ENCODE results near the gene NDNF.

NDNF gene

DNA sequence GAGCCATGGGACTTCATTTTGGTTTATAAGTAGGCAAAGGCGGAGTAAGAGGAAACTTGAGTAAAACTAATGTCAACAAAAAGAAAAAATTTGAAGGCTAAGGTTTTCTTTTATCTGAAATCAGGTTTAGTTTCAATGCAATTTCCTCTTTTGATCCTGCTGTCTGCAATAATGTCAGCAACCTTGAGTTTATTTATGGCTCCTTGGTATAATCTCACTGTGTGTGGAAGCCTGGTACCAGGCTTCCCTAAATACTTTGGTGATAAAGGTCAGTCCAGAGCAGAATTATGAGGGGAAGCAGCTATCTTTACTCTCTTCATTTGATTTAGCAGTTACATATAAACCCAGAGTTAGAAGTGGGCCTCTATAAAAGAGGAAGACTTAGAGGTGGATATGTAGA lies 57.8 kb downstream of the NDNF start:
- DNase-seq (ENCODE audit: low spot score): no peak

DNA sequence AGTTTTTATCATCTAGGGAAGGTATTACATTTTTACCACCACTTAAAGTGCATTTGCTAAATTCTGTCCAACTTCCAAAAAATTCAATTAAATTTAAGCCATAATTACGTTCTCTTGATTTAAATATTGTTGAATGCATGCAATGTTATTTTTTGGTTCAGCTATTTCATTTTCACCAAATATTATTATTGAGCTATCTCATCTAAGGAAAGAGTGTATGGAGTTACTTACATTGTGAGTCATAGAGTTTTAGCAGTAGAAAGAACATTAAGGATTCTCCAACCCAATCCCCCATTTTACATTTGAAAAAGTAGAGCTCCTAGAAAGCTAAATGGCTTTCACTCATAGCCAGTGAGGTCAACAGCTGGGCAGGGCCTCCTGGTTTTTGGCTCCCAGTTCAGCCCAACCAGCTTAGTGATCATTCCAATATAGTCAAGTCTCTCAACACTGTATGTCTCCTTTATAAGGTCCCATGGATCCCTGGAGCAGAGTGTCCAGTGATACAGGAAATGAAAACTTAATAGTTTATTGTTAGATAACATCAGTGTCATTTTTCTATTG lies 60.5 kb downstream of the NDNF start:
- no peak for DNase-seq (ENCODE audit: low spot score)

DNA sequence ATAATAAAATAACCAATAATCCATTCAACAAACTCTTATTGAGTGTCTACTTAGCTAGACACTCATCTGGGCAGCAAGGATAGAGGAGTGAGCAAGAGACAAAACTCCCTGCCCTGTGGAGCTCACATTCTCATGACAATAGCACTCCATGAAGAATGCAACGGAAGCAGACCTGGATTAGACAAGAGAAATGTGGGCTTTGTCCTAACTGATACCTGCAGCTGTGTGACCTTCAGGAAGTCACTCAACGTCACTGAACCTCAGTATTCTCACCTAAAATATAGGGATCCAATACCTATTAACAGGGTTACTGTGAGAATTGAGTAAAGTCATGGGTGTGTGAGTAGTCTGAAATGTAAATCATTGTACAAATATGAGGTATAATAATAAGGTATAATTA lies 61.2 kb downstream of the NDNF start:
- no peak for DNase-seq (ENCODE audit: low spot score)

DNA sequence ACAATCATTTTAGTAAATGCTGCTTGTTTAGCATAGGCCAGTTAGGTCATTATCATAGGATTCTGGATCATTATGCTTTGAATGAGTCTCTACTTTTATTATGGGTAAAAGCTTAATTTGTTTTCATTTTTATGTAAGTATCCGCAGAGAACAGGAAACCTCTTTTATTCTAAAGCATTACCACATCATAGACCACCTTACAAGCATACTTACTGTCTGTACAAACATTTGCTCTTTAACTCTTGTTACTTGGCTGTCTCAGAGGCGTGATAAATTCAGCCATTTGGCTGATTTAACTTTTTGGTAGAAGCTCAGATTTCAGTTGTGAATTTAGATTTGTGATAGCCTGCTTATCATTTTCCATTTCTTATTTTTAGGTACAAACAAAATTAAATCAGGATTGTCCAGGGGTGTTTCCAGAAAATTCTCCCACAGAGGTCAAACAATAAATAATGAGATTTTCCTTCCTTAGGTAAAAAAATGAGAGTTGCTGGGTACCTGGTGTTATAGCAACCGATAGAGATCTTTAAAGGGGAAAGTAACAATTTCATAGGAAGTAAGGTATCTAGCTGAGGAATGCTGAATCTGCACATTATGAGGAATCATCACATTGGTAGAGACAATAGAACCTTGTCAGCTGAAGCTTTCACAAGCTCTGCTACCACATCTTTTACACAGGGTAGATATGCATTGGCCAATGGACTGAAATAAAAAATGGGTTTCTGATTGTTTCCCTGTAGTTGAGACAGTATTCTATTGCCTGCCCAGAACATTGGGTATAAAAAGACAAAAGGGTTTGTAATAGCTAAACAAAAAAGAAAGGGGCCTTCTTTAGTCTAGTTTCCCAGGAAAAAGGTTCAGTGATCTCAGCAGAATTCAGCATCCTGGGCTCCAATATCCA lies 62.5 kb downstream of the NDNF start:
- no peak for DNase-seq (ENCODE audit: low spot score)

DNA sequence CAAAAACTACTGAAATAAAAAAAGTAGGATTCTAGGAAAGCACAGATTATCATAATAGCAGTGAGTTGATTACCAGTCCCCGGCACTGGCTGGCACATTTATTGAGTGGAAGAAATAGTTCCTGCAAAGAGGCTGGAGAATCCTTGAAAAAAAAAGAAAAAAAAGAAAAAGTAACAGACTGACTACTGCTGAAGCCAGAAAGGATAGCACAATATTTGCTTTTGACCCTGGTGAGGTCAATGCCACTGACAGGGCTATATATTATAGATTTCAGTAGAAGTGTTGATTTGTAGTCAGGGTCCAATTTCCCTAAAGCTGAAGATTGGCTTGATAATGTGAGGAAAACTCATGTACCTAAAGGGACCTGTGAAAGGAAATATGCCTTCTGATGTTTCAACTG lies 64.7 kb downstream of the NDNF start:
- DNase-seq (ENCODE audit: low spot score): no peak

DNA sequence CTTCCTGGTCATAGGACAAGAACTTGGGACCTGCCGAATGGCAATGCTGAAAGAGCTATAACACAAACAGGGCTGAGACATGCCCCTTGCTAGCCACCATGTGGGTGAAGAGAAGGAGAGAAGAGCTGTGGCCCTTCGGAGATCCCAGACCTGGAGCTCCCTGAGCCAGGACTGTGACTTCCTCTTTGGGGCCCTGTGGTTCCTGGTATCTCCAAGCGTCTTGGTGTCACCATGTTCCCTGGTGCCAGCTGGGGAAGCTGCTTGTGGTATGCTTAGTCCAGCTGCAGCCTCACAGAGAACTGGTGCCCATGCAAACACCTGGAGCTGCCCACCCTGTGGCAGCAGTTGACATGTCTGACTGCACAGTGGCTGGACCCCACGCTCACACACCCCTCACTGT lies 68.5 kb downstream of the NDNF start:
- DNase-seq (ENCODE audit: low spot score): no peak

DNA sequence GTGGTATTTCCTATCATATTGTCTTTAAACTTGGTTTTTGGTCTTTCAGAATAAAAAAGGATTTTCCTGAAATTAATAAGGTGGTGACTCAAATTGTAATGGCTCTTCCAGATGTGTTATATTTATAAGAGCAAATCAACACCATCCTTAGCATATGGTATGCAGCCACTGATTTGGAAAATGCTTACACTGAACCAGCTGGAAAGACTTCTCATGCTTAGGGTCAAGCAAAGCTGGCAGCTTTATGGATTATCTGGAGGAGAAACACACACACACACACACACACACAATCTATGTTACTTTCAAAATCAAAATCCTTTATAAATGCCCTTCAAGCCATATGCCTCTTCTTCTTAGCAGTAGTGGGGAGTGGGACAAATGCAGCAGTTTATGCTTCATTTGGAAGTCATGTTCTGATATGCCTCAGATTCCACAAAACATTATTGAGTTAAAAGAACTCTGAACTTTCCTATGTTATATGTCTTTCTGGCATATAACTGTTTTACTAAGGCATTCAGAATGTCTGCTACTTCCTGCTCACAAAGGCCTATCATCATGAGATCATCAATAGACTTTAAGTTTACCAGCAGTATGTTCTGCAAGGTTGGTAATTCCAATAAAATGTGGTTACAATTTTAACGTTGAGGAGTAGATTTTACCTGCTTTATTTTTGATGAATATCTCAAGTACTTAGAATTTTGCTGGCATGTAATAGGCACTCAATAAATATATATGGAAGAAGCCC lies 76.9 kb downstream of the NDNF start:
- no peak for DNase-seq (ENCODE audit: low spot score)

DNA sequence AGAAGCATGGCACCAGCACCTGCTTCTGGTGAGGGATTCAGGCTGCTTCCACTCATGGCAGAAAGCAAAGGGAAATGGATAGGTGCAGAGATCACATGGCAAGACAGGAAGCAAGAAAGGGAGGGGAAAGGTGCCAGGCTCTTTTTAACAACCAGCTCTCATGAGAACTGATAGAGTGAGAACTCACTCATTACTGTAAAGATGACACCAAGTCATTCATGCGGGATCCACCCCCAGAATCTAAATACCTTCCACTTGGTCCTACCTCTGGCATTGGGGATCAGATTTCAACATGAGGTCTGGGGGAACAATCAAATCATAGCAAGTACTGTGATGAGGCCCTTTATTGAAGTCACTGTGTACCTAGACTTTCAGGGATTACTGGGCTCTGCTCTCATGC lies 77.8 kb downstream of the NDNF start:
- DNase-seq (ENCODE audit: low spot score): no peak

DNA sequence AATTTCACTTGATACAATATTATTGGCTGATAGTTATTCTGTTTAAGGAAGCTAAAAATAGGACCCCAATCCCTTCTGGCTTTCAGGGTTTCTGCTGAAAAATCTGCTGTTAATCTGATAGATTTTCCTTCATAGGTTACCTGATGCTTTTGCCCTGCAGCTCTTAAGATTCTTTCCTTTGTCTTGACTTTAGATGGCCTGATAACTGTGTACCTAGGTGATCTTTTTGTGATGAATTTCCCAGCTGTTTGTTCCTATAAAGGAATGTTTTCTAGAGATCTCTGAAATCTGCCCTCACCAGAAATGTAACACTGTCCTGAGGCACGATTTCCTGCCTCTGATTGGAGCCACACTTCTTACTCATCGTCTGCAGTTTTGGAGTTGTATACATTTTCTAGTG lies 80.5 kb downstream of the NDNF start:
- DNase-seq (ENCODE audit: low spot score): no peak

DNA sequence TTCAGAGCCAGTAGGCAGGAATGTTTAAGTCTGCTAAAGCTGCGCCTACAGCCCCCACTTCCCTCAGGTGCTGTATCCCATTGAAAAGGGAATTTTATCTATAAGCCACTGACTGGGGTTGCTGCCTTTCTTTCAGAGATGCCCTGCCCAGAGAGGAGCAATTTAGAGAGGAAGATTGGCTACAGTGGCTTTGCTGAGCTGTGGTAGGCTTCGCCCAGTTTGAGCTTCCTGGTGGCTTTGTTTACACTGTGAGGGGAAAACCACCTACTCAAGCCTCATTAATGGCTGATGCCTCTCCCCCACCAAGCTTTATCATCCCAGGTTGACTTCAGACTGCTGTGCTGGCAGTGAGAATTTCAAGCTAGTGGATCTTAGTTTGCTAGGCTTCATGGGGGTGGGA lies 82.1 kb downstream of the NDNF start:
- DNase-seq (ENCODE audit: low spot score): no peak
